HG03196 (cell line): ENCODE measurements around the gene AFAP1.
"Not testable (repeated sequence)": the region's sequence is repeated elsewhere in the genome, so short reads cannot be mapped to it uniquely, and the experiment has no call there.

Experiments
- ATAC-seq: cut with Tn5 transposase; IDR thresholded peaks from one replicate; pipeline ENCODE4 v1.9.1; 2021; ENCODE audit not compliant: unreplicated experiment

AFAP1 gene

GRCh38 chr4:7947927-7948326 is 8.3 kb upstream of the AFAP1 start:
- ATAC-seq, result no peak

GRCh38 chr4:7945709-7946380 is 6.2 kb upstream of the AFAP1 start:
- no peak for ATAC-seq

GRCh38 chr4:7944599-7945220 is 5.0 kb upstream of the AFAP1 start:
- no peak for ATAC-seq

- not testable (repeated sequence) for ATAC-seq
Measured at GRCh38 chr4:7943688-7944087, 4.0 kb upstream of the AFAP1 start.

GRCh38 chr4:7943211-7943610 is 3.5 kb upstream of the AFAP1 start:
- ATAC-seq, result no peak

- no peak for ATAC-seq
Measured at GRCh38 chr4:7941965-7942496, 2.4 kb upstream of the AFAP1 start.

- no peak for ATAC-seq
Measured at GRCh38 chr4:7941111-7941964, 1.7 kb upstream of the AFAP1 start.

GRCh38 chr4:7938609-7939376 is 868 bp downstream of the AFAP1 start:
- no peak for ATAC-seq

- ATAC-seq, result no peak
Measured at GRCh38 chr4:7938266-7938608, 1.4 kb downstream of the AFAP1 start.

GRCh38 chr4:7937006-7937405 is 2.7 kb downstream of the AFAP1 start:
- no peak for ATAC-seq

GRCh38 chr4:7933651-7934510 is 5.8 kb downstream of the AFAP1 start:
- ATAC-seq, result no peak

GRCh38 chr4:7932287-7932686 is 7.4 kb downstream of the AFAP1 start:
- no peak for ATAC-seq

GRCh38 chr4:7929118-7929951 is 10.3 kb downstream of the AFAP1 start:
- no peak for ATAC-seq

- no peak for ATAC-seq
Measured at GRCh38 chr4:7928711-7929110, 10.9 kb downstream of the AFAP1 start.

- ATAC-seq, result no peak
Measured at GRCh38 chr4:7926822-7927221, 12.8 kb downstream of the AFAP1 start.

GRCh38 chr4:7924570-7924969 is 15.1 kb downstream of the AFAP1 start:
- no peak for ATAC-seq

- no peak for ATAC-seq
Measured at GRCh38 chr4:7924163-7924562, 15.5 kb downstream of the AFAP1 start.

GRCh38 chr4:7922466-7922865 is 17.2 kb downstream of the AFAP1 start:
- no peak for ATAC-seq

- ATAC-seq, result no peak
Measured at GRCh38 chr4:7918981-7919380, 20.7 kb downstream of the AFAP1 start.
